BE2C (cell line): ENCODE data around the gene TRIM44.

Experiments used
- DNase-seq: peaks from one replicate; pipeline ENCODE4 v3.0.0-alpha.2; 2020
- H3K27me3 ChIP-seq: fragments of 250-450 bp; sonication (Bioruptor Pico); 2 replicates; pipeline ENCODE4 v1.5.1; 2020; ENCODE audit warnings: mild to moderate bottlenecking
- H3K36me3 ChIP-seq: fragments of 250-450 bp; sonication (Bioruptor Pico); 2 replicates; pipeline ENCODE4 v1.5.1; 2020; ENCODE audit warnings: mild to moderate bottlenecking
- H3K4me1 ChIP-seq: fragments of 250-450 bp; sonication (Bioruptor Pico); 2 replicates; pipeline ENCODE4 v1.5.1; 2020
- H3K4me3 ChIP-seq: 2 replicates; pipeline ENCODE4 v1.5.1; 2011; ENCODE audit warnings: low read depth, low read length
- H3K9me3 ChIP-seq: fragments of 250-450 bp; sonication (Bioruptor Pico); 2 replicates; pipeline ENCODE4 v1.5.1; 2020
- CTCF ChIP-seq: IDR thresholded peaks from 2 replicates; pipeline ENCODE4 v1.5.1; 2012; ENCODE audit warnings: mild to moderate bottlenecking, low read depth, low read length

Gene TRIM44

GRCh38 chr11:35622070-35622469 is 40.5 kb upstream of the TRIM44 start:
- no peak for TF ChIP-seq CTCF
- DNase-seq, result no peak
- H3K27me3 ChIP-seq, result no peaks in the 10 kb centered on the region

GRCh38 chr11:35623621-35624168 is 38.9 kb upstream of the TRIM44 start:
- Histone ChIP-seq H3K9me3 (no peaks in the 10 kb centered on the region), H3K4me1 (no peaks in the 10 kb centered on the region; the same call in 1 of the 2 replicates), H3K27me3 (no peaks in the 10 kb centered on the region), H3K36me3 (no peaks in the 10 kb centered on the region), H3K4me3 (no peak overlapping the region)
- DNase-seq, result no peak
- no peak for TF ChIP-seq CTCF

More at GRCh38 chr11:35622070-35622469, 40.5 kb upstream of the TRIM44 start:
- H3K36me3 ChIP-seq, result no peaks in the 10 kb centered on the region
- H3K4me1 ChIP-seq, result no peaks in the 10 kb centered on the region; the same call in 1 of the 2 replicates
- no peaks in the 10 kb centered on the region for H3K9me3 ChIP-seq
- no peak overlapping the region for H3K4me3 ChIP-seq

DNA sequence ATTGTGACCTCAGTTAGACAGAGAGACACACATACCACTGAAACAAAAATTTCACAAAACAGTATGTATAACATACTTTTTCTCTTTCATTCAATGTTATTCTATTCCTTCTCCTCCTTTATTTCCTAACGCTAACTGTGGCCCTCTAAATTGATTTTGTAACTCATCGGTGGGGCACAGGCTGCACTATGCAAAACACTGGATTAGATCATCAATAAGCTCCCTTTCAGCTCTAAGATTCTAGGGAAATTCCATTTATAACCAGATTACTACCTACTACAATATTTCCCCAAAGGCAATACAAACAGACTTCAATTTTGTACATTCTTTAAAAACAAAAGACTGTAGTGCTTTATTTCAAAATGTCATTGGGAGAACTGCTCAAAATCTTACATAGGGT is 38.3 kb upstream of the TRIM44 start:
- DNase-seq, result no peak
- H3K4me1 ChIP-seq, result no peaks in the 10 kb centered on the region; the same call in 1 of the 2 replicates
- H3K36me3 ChIP-seq, result no peaks in the 10 kb centered on the region
- no peak overlapping the region for H3K4me3 ChIP-seq
- no peak for TF ChIP-seq CTCF
- H3K27me3 ChIP-seq, result no peaks in the 10 kb centered on the region
- no peaks in the 10 kb centered on the region for H3K9me3 ChIP-seq

GRCh38 chr11:35624781-35625180 is 37.8 kb upstream of the TRIM44 start:
- Histone ChIP-seq H3K4me1 (no peaks in the 10 kb centered on the region; the same call in 1 of the 2 replicates), H3K36me3 (no peaks in the 10 kb centered on the region)
- no peak for TF ChIP-seq CTCF

GRCh38 chr11:35626501-35626900 is 36.1 kb upstream of the TRIM44 start:
- no peaks in the 10 kb centered on the region for H3K36me3 ChIP-seq
- no peak for DNase-seq
- no peaks in the 10 kb centered on the region for H3K9me3 ChIP-seq
- TF ChIP-seq CTCF, result no peak
- H3K27me3 ChIP-seq, result no peaks in the 10 kb centered on the region
- H3K4me3 ChIP-seq, result no peak overlapping the region
- H3K4me1 ChIP-seq, result no peaks in the 10 kb centered on the region; the same call in 1 of the 2 replicates

More at GRCh38 chr11:35624781-35625180, 37.8 kb upstream of the TRIM44 start:
- DNase-seq, result no peak
- Histone ChIP-seq H3K4me3 (no peak overlapping the region), H3K9me3 (no peaks in the 10 kb centered on the region), H3K27me3 (no peaks in the 10 kb centered on the region)

DNA sequence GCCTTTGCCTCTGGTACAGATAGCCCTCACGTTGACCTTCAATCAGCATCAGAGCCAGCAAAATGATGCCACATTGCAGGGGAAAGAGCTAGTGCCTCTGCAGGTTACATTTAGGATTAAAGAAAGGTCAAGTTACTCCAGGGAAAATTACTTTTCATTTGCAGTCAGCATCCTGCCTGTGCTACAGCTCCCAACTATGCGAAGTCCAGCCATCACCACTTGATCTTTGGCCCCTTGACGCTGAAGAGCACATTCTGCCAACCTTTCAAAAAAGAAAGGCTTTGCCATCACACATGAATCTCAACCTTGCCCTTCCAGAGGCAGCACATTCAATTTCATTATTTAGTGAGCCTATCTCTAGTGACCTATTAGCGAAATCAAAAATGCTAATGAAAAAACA is 33.1 kb upstream of the TRIM44 start:
- Histone ChIP-seq H3K9me3 (no peaks in the 10 kb centered on the region), H3K27me3 (no peaks in the 10 kb centered on the region), H3K4me1 (no peaks in the 10 kb centered on the region), H3K36me3 (no peaks in the 10 kb centered on the region), H3K4me3 (no peak overlapping the region)
- DNase-seq, result no peak
- no peak for TF ChIP-seq CTCF
